SU-DHL-6 (cell line): ENCODE measurements around the gene TMX4.

Experiments
- H2AFZ ChIP-seq: fragments of 200-600 bp; sonication (generic); 2 replicates; pipeline ENCODE4 v1.6.1; 2014; ENCODE audit warnings: low read depth, mild to moderate bottlenecking, moderate library complexity, mixed read lengths, antibody characterized with exemption, low read length; ENCODE audit not compliant: severe bottlenecking
- H3F3A ChIP-seq: fragments of 200-600 bp; shearing (Covaris generic); 2 replicates; pipeline ENCODE4 v1.6.0; 2016; ENCODE audit warnings: antibody characterized with exemption, mild to moderate bottlenecking; ENCODE audit not compliant: insufficient read depth
- H3K27ac ChIP-seq: fragments of 200-600 bp; sonication (generic); 2 replicates; pipeline ENCODE4 v1.5.1; 2016; ENCODE audit warnings: low read depth, mild to moderate bottlenecking, low read length, moderate library complexity, mixed read lengths
- H3K27me3 ChIP-seq: fragments of 200-600 bp; sonication (generic), shearing (Covaris generic); 2 replicates; pipeline ENCODE4 v1.6.0; 2014; ENCODE audit warnings: mild to moderate bottlenecking, low read length
- H3K36me3 ChIP-seq: fragments of 200-600 bp; sonication (generic); 2 replicates; pipeline ENCODE4 v1.6.1; 2014; ENCODE audit warnings: mild to moderate bottlenecking, low read length, mixed read lengths
- H3K4me2 ChIP-seq: fragments of 300-600, 200-600 bp; shearing (Covaris generic), sonication (generic); 2 replicates; pipeline ENCODE4 v1.6.0; 2014; ENCODE audit warnings: low read length, low read depth, mild to moderate bottlenecking; ENCODE audit not compliant: poor library complexity, severe bottlenecking
- H3K4me3 ChIP-seq: fragments of 200-600 bp; sonication (generic); 2 replicates; pipeline ENCODE4 v1.5.1; 2014; ENCODE audit warnings: antibody characterized with exemption, low read length, mild to moderate bottlenecking, mixed read lengths; ENCODE audit not compliant: insufficient read depth, poor library complexity, severe bottlenecking
- H3K79me2 ChIP-seq: fragments of 200-600 bp; sonication (generic); 2 replicates; pipeline ENCODE4 v1.6.1; 2014; ENCODE audit warnings: mild to moderate bottlenecking, low read length, moderate library complexity; ENCODE audit not compliant: insufficient read depth
- H3K9ac ChIP-seq: fragments of 200-600 bp; sonication (generic); 2 replicates; pipeline ENCODE4 v1.7.0; 2014; ENCODE audit warnings: mild to moderate bottlenecking, low read length
- H3K9me2 ChIP-seq: fragments of 200-600 bp; sonication (generic); replicated peaks from 2 replicates; pipeline ENCODE4 v1.6.1; 2014; ENCODE audit warnings: low read length; ENCODE audit not compliant: insufficient read depth
- H3K9me3 ChIP-seq: fragments of 200-600 bp; sonication (generic); 2 replicates; pipeline ENCODE4 v1.6.1; 2014; ENCODE audit warnings: low read length, mixed read lengths; ENCODE audit not compliant: insufficient read depth
- H4K20me1 ChIP-seq: fragments of 200-600 bp; sonication (generic); 2 replicates; pipeline ENCODE4 v1.6.1; 2014; ENCODE audit warnings: low read depth, mild to moderate bottlenecking, antibody characterized with exemption, low read length, moderate library complexity, mixed read lengths
- EZH2phosphoT487 ChIP-seq: fragments of 200-600 bp; sonication (generic), shearing (Covaris generic); conservative IDR thresholded peaks from 2 replicates; pipeline ENCODE4 v1.6.1; 2018; ENCODE audit warnings: mild to moderate bottlenecking, antibody characterized with exemption, low read length, moderate library complexity, mixed read lengths
- TF ChIP-seq, protein P1 (sequence below): fragments of 200-600 bp; sonication (generic); IDR thresholded peaks from one replicate; pipeline ENCODE4 v1.5.1; 2017; ENCODE audit warnings: antibody characterized with exemption, mild to moderate bottlenecking, low read length, moderate library complexity; ENCODE audit not compliant: insufficient read depth, poor library complexity, severe bottlenecking

TMX4 gene

DNA sequence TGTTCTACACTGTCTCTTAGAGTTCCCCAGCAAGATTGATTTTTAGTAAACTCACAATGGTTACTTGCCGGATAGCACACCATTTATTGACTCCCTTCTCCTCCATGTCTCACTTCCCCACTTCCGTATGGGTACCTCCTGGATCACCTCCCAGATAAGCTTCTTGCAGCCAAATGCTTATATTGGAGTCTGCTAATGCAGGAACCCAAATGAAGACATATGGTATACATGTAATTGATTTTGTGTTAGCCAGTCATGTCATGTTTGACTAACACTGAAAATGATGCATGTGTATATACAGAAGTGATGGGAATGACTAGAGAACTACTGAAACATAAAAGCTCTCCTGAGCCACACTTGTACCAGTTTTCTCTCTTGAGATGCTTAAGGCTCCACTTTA, 46.1 kb upstream of the TMX4 start:
- no peak overlapping the region for H3K9ac ChIP-seq
- H3K4me3 ChIP-seq: no peak overlapping the region
- no peaks in the 10 kb centered on the region for H3F3A ChIP-seq
- no peak overlapping the region for H3K27ac ChIP-seq
- H2AFZ ChIP-seq: no peak overlapping the region
- TF ChIP-seq EZH2phosphoT487: no peak
- TF ChIP-seq, protein P1, sequence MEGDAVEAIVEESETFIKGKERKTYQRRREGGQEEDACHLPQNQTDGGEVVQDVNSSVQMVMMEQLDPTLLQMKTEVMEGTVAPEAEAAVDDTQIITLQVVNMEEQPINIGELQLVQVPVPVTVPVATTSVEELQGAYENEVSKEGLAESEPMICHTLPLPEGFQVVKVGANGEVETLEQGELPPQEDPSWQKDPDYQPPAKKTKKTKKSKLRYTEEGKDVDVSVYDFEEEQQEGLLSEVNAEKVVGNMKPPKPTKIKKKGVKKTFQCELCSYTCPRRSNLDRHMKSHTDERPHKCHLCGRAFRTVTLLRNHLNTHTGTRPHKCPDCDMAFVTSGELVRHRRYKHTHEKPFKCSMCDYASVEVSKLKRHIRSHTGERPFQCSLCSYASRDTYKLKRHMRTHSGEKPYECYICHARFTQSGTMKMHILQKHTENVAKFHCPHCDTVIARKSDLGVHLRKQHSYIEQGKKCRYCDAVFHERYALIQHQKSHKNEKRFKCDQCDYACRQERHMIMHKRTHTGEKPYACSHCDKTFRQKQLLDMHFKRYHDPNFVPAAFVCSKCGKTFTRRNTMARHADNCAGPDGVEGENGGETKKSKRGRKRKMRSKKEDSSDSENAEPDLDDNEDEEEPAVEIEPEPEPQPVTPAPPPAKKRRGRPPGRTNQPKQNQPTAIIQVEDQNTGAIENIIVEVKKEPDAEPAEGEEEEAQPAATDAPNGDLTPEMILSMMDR: no peak
- H4K20me1 ChIP-seq: no peaks in the 10 kb centered on the region
- H3K9me2 ChIP-seq: no peaks in the 10 kb centered on the region
- no peaks in the 10 kb centered on the region for H3K36me3 ChIP-seq
- no peaks in the 10 kb centered on the region for H3K9me3 ChIP-seq
- H3K79me2 ChIP-seq: no peaks in the 10 kb centered on the region
- no peaks in the 10 kb centered on the region for H3K27me3 ChIP-seq
- no peak overlapping the region for H3K4me2 ChIP-seq

DNA sequence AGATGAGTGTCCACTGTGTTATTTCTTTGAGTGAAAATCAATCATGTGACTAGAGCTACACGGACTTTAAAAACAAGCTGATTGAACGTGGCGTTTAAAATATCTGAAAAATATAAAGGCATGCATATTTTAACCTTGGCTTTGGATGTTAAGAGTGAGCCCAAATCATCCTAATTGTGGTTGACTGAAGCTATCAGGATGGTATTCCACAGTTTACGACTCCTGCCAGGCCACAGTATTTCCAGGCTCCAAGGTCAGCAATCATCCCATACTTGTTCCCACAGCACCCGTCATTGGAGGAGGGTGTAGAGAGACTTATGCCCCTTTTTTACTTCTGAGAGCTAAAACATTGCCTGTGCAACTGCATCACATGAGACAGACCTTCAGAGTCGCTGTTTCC, 43.2 kb upstream of the TMX4 start:
- Histone ChIP-seq H4K20me1 (no peaks in the 10 kb centered on the region), H3K79me2 (no peaks in the 10 kb centered on the region), H3F3A (no peaks in the 10 kb centered on the region), H3K9me2 (no peaks in the 10 kb centered on the region), H3K27ac (no peak overlapping the region), H3K9ac (no peak overlapping the region), H2AFZ (no peak overlapping the region), H3K9me3 (no peaks in the 10 kb centered on the region), H3K27me3 (no peaks in the 10 kb centered on the region), H3K36me3 (no peaks in the 10 kb centered on the region), H3K4me2 (no peak overlapping the region), H3K4me3 (no peak overlapping the region)
- TF ChIP-seq EZH2phosphoT487: no peak
- TF ChIP-seq, protein P1: no peak

DNA sequence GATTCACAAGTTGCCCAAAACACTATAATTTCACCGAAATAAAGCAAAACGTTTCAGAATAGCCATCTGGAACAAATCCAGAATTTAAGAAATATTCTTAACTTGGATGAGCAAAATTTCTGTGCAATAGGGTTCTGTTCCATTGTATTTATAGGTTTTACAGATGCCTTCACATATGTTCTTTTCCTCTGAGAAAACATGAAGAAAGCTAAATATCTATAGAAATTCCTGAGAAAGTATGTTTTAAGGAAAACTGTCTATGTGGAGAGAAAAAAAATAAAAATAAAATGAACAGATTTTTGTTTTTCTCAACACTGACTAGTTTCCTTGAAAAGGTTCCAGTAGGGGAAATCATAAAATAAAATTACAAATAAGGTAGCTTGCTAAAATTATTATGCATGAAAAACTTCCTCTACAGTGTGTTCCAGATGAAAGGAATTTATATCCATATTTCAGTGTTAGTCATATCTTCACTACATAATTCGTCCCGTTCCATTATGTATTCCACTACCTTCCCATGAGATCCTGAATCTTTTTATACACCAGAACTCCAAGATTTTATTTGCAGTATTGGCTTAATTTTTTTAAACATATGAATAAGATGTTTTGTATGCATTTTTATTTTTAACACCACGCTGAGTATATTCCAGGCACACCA, 42.4 kb upstream of the TMX4 start:
- Histone ChIP-seq H3K4me3 (no peak overlapping the region), H3K9me3 (no peaks in the 10 kb centered on the region), H3K9ac (no peak overlapping the region), H3K4me2 (no peak overlapping the region), H4K20me1 (no peaks in the 10 kb centered on the region), H3K9me2 (no peaks in the 10 kb centered on the region), H3K27me3 (no peaks in the 10 kb centered on the region), H2AFZ (no peak overlapping the region), H3K36me3 (no peaks in the 10 kb centered on the region), H3K79me2 (no peaks in the 10 kb centered on the region), H3K27ac (no peak overlapping the region), H3F3A (no peaks in the 10 kb centered on the region)
- TF ChIP-seq EZH2phosphoT487: no peak
- TF ChIP-seq, protein P1: no peak
